ENCODE data around the gene PNMA1.
A peak's percentile ranks its signal among the peaks of the same experiment; 100 is the strongest.

GRCh38 chr14:73740618-73741326 is 26.6 kb upstream of the PNMA1 start:
- TF ChIP-seq POLR2A (IDR thresholded peaks at IDR 0.05) (peak in 1 of 2 donors; percentile 16), CTCF (IDR thresholded peaks at IDR 0.05) (no peak)

Measured in Peyer's patch (tissue), 4 donors.